HG02571 (cell line): ENCODE data around the gene PLGRKT.
"Not testable (repeated sequence)": the region's sequence is repeated elsewhere in the genome, so short reads cannot be mapped to it uniquely, and the experiment has no call there.

Experiments used
- ATAC-seq: cut with Tn5 transposase; IDR thresholded peaks from one replicate; pipeline ENCODE4 v1.9.1; 2021; ENCODE audit warnings: mild to moderate bottlenecking, moderate library complexity; ENCODE audit not compliant: unreplicated experiment

Gene PLGRKT

DNA sequence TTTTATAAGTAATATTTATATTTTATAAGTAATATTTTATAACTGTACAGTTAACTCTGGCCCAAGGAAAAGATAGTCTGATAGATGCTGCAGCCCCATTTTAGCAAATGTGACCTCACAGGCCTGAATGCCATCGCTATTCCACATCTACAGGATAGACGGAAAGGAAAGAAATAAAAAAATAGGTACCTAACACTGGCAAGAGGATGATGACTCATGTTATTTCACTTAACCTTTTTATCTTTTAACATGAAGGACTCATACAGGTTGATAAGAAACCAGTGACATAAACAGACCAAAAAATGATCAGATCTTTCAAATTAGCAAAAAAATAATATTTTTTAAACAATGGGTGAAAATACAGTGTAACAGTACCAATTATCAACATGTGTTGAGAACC is 15.3 kb upstream of the PLGRKT start:
- no peak for ATAC-seq

DNA sequence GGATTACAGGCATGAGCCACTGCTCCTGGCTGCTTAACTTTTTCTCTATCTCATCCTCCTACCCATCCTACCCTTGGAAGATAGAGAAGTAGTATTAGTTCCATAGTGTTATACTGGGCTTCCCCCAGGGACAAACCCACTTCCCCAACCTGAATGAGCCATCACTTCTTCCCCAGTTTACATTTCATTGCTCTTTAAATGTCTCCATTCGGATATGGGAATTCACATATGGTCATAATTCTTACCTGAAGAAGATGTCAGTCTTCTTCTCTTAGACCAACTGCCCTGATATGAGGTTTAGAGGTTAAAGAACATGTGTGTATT is 14.5 kb upstream of the PLGRKT start:
- ATAC-seq, result no peak

DNA sequence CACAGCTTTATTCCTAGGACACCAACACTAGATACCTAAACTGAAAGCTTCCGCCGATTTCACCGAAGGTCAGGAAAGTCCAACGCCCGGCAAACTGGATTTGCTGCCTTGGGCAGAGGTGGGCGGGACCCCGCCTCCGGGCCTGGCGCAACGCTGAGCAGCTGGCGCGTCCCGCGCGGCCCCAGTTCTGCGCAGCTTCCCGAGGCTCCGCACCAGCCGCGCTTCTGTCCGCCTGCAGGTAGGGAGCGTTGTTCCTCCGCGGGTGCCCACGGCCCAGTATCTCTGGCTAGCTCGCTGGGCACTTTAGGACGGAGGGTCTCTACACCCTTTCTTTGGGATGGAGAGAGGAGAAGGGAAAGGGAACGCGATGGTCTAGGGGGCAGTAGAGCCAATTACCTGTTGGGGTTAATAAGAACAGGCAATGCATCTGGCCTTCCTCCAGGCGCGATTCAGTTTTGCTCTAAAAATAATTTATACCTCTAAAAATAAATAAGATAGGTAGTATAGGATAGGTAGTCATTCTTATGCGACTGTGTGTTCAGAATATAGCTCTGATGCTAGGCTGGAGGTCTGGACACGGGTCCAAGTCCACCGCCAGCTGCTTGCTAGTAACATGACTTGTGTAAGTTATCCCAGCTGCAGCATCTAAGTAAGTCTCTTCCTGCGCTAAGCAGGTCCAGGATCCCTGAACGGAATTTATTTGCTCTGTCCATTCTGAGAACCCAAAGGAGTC is 12.8 kb upstream of the PLGRKT start, which contains the start of gene CD274:
TSS of gene CD274 (plus strand) at position 184 of the 733 bp plus-strand sequence. CDS start 5,572 bp downstream, outside the sequence.
- ATAC-seq, result peak; percentile 58

DNA sequence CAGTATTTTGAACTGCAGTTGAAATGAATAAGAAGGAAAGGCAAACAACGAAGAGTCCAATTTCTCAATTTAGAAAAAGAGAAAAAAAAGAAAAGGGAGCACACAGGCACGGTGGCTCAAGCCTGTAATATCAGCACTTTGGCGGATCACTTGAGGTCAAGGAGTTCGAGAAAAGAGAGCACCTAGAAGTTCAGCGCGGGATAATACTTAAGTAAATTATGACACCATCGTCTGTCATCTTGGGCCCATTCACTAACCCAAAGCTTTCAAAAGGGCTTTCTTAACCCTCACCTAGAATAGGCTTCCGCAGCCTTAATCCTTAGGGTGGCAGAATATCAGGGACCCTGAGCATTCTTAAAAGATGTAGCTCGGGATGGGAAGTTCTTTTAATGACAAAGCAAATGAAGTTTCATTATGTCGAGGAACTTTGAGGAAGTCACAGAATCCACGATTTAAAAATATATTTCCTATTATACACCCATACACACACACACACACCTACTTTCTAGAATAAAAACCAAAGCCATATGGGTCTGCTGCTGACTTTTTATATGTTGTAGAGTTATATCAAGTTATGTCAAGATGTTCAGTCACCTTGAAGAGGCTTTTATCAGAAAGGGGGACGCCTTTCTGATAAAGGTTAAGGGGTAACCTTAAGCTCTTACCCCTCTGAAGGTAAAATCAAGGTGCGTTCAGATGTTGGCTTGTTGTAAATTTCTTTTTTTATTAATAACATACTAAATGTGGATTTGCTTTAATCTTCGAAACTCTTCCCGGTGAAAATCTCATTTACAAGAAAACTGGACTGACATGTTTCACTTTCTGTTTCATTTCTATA is 12.0 kb upstream of the PLGRKT start:
- ATAC-seq, result no peak

DNA sequence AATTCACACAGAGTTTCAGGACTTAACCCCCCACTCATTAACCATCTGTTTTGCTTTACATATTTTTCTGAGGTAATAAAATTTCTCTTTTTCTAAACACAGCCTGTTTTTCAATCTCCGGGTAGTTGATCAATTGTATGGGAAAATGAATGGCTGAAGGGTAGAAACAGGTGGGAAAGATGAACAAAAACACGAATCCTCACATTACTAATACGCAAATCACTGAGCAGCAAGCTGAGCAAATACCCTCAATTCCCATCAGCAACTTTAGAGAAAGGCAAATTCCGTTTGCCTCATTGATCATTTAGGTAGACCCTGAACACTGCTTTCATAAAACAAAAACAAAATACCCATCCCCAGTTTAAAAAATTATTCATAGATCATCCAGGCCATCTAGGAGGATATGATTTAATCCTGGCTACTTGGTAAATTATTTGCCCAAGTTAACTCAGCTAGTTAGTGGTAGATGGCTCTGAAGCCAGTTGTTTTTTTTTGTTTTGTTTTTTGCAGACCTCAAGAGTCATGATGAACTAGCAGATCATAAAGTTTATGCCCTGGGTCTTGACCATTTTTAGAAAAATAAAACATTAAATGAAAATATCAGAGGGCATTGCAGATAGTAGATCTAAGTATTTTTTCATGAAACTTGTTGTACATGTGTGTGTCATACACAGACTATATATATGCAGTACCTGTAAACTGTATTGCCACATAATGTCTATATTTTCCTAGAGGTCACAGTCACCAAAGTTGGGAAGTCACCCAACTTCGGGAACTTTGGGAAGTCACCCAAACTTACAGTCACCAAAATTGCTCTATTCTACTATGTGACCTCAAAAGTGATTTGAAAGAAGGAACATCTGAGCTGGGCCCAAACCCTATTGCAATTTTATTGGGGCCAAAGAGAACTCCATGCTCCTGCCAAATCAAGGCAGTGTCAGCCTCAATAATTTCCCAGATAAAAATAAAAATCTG is 11.0 kb upstream of the PLGRKT start:
- ATAC-seq, result no peak

DNA sequence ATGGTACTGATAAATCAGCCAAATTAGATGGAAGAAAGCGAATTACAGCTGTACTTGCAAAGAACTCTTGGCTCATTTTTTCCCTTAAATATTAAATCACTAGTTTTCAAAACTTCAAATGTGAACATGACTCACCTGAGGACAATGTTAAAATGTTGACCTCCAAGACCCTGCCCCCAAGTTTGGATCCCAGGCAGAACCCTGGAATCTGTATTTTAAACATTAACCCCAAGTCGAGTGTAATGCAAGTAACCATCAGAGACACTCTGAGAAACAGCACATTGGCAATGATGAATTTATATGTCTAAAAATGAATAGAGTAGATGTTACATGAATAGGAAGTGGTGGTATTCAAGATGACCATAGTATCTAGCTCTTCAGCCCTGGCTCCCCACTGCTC is 10.3 kb upstream of the PLGRKT start:
- no peak for ATAC-seq

DNA sequence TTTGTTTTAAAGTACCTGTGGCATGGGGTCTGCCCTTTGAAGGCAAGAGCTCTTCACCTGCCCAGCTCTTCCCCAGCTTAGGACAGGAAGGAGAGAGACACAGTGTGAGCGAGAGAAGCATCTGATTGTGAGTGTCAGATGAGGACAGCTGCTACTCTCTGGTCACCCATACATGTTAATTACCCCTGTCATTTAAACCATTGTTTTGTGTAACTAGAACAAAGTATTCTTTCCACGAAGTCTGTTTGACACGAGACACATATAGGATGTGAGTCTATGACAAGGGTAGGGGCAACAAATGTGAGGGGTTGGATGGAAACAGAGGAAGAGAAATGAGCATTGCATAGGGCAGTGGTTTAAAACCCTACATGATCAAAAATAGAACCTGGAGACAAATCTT is 9.6 kb upstream of the PLGRKT start:
- ATAC-seq, result no peak

DNA sequence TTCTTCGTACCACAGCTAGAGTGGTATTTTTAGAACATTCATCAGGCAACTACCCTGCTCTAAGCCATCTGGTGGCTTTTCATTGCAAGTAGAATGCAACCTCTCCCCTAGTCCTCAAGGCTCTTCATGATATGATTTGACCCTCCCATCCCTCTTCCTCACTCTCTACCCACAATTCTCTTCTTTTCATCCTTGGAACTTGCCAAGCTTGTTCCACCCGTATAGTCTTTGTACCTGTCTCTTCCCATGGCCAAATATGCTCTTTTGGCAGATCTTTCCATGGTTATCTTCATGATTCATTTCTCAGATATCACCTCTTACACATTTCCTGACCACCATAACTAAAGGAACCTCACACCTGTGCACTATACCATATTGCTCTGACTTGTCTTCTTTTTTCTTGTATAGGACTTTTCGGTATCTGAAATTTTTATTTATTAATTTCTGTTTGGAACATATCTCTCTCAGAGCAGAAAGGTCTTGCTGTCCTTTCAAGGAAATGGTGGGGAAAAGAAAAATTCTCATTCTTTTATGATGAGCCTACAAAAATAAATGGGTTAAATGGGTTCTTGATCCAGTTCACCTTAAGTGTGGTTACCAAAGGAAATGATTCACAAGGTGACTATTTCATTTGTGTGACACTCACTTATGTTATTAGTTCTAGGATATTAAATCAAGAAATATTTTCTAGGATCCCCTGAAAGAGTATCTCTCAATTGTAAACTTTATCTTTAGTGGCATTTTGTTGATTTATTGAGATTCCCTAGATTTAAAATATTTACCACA is 8.9 kb upstream of the PLGRKT start:
- ATAC-seq, result no peak

DNA sequence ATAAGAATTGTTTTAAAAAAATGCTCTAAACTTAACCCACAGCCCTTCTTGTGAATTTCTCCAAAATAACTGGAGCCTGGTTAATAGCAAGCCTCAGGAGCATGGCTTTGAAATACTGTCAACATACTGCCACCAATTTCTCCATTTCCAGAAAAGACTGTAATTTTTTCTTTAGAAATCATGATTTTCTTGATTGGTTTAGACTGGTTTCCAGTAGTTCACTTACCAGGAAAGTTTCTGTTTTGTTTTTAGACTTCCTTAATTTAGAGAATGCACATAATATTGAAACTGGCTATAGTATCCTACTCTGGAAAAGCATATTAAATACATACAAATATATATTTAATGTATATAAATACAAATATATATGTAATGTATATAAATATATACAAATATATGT is 8.2 kb upstream of the PLGRKT start:
- no peak for ATAC-seq

DNA sequence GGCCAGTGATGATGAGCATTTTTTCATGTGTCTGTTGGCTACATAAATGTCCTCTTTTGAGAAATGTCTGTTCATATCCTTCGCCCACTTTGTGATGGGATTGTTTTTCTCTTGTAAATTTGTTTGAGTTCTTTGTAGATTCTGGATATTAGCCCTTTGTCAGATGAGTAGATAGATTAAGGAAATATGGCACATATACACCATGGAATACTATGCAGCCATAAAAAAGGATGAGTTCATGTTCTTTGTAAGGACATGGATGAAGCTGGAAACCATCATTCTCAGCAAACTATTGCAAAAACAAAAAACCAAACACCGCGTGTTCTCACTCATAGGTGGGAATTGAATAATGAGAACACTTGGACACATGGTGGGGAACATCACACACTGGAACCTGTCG is 7.4 kb upstream of the PLGRKT start:
- ATAC-seq, result not testable (repeated sequence)

DNA sequence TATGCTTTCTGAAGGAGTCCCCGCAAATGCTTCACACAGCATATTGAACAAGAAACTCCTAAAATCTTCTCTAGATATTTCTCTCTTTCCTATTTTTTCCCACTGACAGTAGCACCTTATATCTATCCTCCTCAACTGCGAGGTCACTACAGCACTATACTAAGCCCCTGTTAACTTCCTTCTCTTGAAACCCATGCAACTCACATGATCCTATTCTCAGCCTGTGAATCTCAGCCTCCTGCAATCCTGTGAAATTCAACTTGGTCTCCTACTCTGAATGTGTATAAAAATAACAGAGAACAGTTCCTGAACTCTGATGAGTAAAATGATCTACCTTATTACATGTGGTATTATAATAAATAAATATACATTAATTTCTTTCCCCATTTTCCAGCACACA is 6.1 kb upstream of the PLGRKT start:
- no peak for ATAC-seq

DNA sequence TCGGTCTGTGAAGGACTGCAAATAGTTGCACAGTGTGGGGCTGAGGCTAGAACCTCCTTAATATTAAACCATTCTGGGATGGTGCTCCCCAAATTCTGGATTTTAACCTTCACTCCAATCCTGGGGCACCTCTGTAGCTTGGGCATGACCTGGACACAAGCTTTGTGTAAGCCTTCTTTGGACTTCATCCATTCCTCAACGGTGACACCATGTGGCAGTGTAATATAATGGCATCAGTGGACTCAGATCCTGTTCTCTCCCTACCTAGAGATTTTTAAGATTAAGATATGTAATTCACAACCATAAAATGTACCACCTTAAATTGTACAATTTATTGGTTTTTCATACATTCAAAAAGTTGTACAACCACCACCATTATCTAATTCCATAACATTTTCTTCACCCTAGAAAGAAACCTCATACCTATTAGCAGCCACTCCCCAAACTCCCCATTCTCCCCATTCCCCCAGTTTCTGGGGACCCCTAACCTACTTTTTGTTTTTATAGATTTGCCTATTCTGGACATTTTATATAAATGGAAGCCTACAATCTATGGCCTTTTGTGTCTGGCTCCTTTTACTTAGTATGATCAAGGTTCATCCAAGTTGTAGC is 4.8 kb upstream of the PLGRKT start:
- ATAC-seq, result no peak

DNA sequence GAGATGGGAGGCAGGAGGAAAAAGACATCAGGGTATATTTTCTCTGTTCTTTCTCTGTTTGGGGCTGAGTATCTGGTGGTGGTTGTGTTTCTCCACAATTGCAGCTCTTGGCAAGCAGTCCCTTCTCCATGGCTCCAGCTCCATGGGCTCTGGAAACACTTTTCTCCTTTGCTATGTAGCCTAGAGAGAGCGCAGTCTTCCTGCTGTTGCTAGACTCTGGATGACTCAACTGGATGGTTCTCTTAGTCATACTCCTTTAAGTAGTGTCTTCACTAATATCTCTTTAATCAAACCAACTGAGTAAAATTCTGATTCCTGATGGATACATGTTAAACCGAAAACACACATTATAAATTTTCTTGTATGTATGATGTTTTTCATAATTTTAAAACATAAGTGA is 3.3 kb upstream of the PLGRKT start:
- ATAC-seq, result no peak

DNA sequence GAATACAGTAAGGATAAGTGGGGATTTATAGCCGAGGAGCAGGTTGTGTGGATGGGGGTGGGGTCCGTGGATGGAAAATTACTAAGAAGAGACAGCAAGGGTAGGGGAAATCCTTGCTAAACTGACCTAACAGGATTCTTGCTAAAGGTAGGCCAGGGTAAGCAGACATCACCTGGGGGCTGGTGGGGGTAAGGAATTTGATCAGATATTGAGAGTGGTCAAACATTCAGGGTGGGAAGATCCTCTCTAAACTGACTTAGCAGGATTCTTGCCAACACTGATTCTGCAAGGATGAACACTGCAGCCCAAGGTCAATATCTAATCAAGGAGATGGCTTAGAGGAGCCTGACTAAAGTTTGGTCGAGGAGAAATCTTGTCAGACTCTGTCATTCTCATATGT is 2.7 kb upstream of the PLGRKT start:
- no peak for ATAC-seq

DNA sequence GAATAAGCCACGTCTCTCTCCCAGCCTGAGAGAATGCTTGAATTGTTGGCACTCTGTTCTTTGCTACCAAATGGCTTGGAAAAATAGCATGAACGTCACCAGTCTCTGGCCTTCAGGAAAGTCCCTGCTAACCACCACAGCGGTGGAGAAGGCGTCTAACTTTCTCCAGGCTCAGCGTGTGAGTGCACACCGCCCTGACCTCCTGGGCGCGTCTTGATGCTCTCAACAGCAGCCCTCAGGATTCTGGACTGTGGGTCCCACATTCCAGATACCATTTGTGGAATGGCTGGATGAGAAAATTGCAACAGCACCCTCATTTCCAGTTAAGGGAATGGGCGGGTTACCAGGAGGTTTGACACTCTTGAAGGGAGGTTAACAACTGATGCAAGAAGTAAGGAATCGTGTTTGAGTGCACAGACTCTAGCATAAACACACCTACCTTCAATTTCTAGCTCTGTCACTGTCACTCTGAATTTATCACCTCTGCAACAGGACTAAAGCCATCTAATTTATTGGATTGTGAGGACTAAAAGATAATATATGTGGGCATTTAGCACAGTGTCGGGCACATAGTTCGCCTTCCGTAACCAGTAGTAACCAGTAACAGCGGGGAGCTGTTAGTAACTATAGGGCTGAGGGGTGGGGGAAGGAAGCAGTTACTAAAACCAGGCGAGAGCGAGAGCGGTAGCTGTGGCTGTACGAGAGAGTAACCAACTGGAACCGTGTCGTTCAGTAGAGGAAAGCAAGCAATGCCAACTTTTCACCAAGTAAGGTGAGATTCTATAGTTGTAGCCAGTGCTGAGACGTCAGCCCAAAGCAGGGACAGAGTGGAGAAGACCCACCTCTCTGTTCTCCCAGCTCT is 807 bp upstream of the PLGRKT start:
- ATAC-seq, result peak; percentile 47

DNA sequence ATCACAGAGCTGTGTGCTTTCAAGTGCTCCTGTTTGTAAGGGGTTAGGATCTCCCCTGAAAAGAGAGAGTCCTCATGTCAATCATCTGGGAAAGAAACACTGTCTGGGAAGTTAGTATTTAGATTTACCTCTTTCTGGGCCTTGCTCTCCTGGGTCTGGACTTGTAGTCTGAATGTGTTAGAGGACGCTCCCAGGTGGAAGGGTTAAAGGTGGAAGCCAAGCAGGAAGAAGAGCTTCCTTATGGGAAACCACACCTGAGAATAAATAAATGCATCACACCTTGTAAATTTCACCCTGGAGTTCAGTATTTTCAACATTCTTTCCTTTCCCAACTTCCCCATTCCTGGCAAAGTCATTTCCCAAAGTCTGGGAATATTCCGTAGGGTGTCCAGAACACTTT is 1.3 kb downstream of the PLGRKT start:
- no peak for ATAC-seq

DNA sequence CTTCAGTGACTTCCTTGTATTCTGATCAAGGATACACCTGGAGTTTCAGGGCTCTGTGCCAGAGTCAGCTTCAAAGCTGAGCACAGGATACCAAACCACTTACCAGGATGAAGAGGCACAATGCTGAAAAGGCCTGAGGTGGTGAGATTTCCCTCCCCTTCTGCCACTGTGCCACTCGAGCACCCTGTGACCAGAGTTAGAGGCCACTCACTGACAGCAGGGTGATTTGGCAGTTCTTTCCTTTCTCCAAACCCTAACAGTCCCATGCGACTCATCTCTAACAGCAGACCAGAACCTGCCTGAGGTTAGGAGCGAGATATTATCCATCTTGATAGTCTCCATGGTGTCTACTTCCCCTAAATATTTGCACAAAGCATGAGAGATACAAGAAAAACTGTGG is 1.8 kb downstream of the PLGRKT start:
- no peak for ATAC-seq

DNA sequence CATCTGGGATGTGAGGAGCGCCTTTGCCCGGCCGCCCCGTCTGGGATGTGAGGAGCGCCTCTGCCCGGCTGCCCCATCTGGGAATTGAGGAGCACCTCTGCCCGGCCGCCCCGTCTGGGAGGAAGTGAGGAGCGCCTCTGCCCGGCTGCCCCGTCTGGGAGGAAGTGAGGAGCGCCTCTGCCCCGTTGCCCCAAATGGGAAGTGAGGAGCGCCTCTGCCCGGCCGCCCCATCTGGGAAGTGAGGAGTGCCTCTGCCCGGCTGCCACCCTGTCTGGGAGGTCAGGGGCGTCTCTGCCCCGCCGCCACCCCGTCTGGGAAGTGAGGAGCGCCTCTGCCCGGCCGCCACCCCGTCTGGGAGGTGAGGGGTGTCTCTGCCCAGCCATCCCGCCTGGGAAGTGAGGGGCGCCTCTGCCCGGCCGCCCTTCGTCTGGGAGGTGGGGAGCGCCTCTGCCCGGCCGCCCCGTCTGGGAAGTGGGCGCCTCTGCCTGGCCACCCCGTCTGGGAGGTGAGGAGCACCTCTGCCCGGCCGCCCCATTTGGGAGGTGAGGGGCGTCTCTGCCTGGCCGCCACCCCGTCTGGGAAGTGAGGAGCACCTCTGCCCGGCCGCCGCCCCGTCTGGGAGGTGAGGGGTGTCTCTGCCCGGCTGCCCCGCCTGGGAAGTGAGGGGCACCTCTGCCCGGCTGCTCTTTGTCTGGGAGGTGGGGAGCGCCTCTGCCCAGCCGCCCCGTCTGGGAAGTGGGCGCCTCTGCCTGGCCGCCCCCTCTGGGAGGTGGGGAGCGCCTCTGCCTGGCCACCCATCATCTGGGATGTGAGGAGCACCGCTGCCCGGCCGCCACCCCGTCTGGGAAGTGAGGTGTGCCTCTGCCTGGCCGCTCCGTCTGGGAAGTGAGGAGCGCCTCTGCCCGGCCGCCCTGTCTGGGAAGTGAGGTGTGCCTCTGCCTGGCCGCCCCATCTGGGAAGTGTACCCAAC is 3.6 kb downstream of the PLGRKT start:
- ATAC-seq, result not testable (repeated sequence)
